GM20431 (cell line): ENCODE results near the gene IL23R.
"Not testable (repeated sequence)": the region's sequence is repeated elsewhere in the genome, so short reads cannot be mapped to it uniquely, and the experiment has no call there.

Experiments used
- in situ Hi-C: fragments of 300-500 bp; cut with MseI, MboI; formaldehyde crosslinking; loops from one replicate; pipeline ENCODE4 v1.15.0; 2020; ENCODE audit warnings: low sequenced_read_pairs; ENCODE audit not compliant: unreplicated experiment

IL23R gene

GRCh38 chr1:67190410-67190809, 24.2 kb downstream of the IL23R start:
- in situ Hi-C loops: no loop called here

- in situ Hi-C loops: no loop called here
Observed at GRCh38 chr1:67190942-67191341, 24.7 kb downstream of the IL23R start.

- in situ Hi-C loops: no loop called here
Observed at GRCh38 chr1:67191668-67192520, 25.6 kb downstream of the IL23R start.

- in situ Hi-C loops: no loop called here
Observed at GRCh38 chr1:67192902-67193301, 26.6 kb downstream of the IL23R start.

GRCh38 chr1:67193704-67194103, 27.4 kb downstream of the IL23R start:
- in situ Hi-C loops: no loop called here

- in situ Hi-C loops: no loop called here
Observed at GRCh38 chr1:67194209-67194863, 28.1 kb downstream of the IL23R start.

- in situ Hi-C loops: no loop called here
Observed at GRCh38 chr1:67200755-67201154, 34.5 kb downstream of the IL23R start.

- in situ Hi-C loops: no loop called here
Observed at GRCh38 chr1:67201891-67202290, 35.6 kb downstream of the IL23R start.

GRCh38 chr1:67204298-67204980, 38.2 kb downstream of the IL23R start:
- in situ Hi-C loops: no loop called here

- in situ Hi-C loops: not testable (repeated sequence)
Observed at GRCh38 chr1:67207398-67207797, 41.1 kb downstream of the IL23R start.

- in situ Hi-C loops: no loop called here
Observed at GRCh38 chr1:67208217-67208616, 42.0 kb downstream of the IL23R start.

- in situ Hi-C loops: no loop called here
Observed at GRCh38 chr1:67209521-67209920, 43.3 kb downstream of the IL23R start.

GRCh38 chr1:67211589-67212563, 45.6 kb downstream of the IL23R start:
- in situ Hi-C loops: no loop called here

GRCh38 chr1:67213164-67213563, 46.9 kb downstream of the IL23R start:
- in situ Hi-C loops: no loop called here

GRCh38 chr1:67213948-67214347, 47.7 kb downstream of the IL23R start:
- in situ Hi-C loops: no loop called here

- in situ Hi-C loops: no loop called here
Observed at GRCh38 chr1:67214420-67215174, 48.3 kb downstream of the IL23R start.

- in situ Hi-C loops: no loop called here
Observed at GRCh38 chr1:67216401-67216800, 50.1 kb downstream of the IL23R start.

GRCh38 chr1:67217417-67217816, 51.2 kb downstream of the IL23R start:
- in situ Hi-C loops: no loop called here

GRCh38 chr1:67217938-67218337, 51.7 kb downstream of the IL23R start:
- in situ Hi-C loops: no loop called here
